Measurements from ENCODE around the gene STX4. TPM values are rescaled to one million over a fixed set of nuclear protein-coding genes. Genes with fewer than 3 reads are reported as not detected.

The STX4 gene
- polyA plus RNA-seq, 2 of the 4 experiments (the other 2 are of a cell fraction), result 39.7 to 73.9 TPM

DNA sequence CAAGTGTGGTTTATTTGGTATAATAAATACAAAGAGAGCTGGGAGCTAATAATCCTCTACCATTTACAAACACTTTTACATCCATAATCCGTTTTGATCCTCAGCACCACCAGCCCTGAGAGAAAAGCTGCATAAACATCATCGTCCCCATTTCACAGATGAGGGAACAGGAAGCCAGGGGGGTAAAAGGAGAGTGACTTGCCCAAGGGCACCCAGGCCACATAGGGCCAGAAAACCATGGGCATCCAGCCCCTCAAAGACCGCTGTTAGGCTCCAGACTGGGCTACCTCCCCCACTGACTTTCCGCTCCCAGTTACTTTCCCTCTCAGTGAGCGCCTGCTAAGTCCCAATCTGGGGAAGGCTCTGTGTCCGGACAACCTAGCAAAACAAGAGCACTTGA is 29.6 kb upstream of the STX4 start:
- peaks cover 18% of the 10 kb centered on the region for H3K4me1 ChIP-seq
- ChIA-PET CTCF (interaction anchor here (0.7 to 3.7 kb wide), 4 partner anchors 12 to 184 kb away, joined by 3 to 15 read pairs (median 4); partner anchors contain the start of gene HSD3B7), POLR2A (interaction anchor here (1.5 kb wide), 1 partner anchor 114 kb away, joined by 3 read pairs; no protein-coding TSS in a partner anchor)
- no peaks in the 10 kb centered on the region for H3K9me3 ChIP-seq
- no peak overlapping the region for H3K4me2 ChIP-seq
- 78% methylated on average over 6 of the region's 6 CpGs for WGBS (ENCODE audit: missing lambda C conversion rate)
- H3K27ac ChIP-seq, result 0 out of 6 replicates have a peak overlapping the region, but pooled peaks of 1 of the 2 experiments have one; percentile 15
- TF ChIP-seq ZNF302 (CRISPR knock-in tag; IDR thresholded peaks at IDR 0.05) (no peak), RARB (CRISPR knock-in tag; IDR thresholded peaks at IDR 0.05) (no peak), POLR2A (IDR thresholded peaks at IDR 0.05; ENCODE audit: low read length) (no peak), PBX3 (IDR thresholded peaks at IDR 0.05) (no peak), ZSCAN20 (CRISPR knock-in tag; IDR thresholded peaks at IDR 0.05) (no peak), HDAC2 (IDR thresholded peaks at IDR 0.05) (no peak), TFCP2L1 (CRISPR knock-in tag; IDR thresholded peaks at IDR 0.05) (no peak), MAFK (IDR thresholded peaks at IDR 0.05; ENCODE audit: partially characterized antibody) (no peak), NR3C1 (IDR thresholded peaks at IDR 0.05) (no peak), JUNB (IDR thresholded peaks at IDR 0.05) (no peak)
- FAIRE-seq (no peak), ATAC-seq (no peak), DNase-seq (ENCODE audit: low read depth in 1 of 2, low spot score in 1 of 2) (no peak)
- no peak overlapping the region for H3K4me3 ChIP-seq

DNA sequence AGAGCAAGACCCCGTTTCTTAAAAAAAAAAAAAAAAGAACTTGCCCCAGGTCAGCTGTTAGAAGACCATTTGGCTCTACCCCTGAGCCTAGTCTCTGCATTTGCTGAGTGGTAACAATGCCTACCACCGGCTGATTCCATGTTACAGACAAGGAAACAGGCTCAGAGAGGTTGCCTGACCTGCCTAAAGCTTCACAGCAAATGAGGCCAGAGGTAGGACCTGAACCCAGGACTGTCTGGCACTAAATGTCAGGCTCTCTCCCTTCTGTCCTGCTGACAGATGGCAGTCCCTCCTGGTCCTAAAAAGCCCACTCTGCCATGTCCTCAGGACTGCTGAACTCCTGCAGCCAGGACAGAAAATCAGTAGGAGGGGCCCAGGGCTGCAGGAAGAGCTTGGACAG is 28.7 kb upstream of the STX4 start:
- FAIRE-seq, result no peak
- CTCF ChIA-PET, result interaction anchor here (0.7 to 3.7 kb wide), 3 partner anchors 19 to 183 kb away, joined by 3 to 15 read pairs (median 4); partner anchors contain the start of gene HSD3B7
- DNase-seq (ENCODE audit: low read depth in 1 of 2, low spot score in 1 of 2), result no peak
- no peak overlapping the region for H3K4me2 ChIP-seq
- POLR2A ChIA-PET, result interaction anchor here (1.5 kb wide), 1 partner anchor 113 kb away, joined by 3 read pairs; no protein-coding TSS in a partner anchor
- ATAC-seq, result no peak
- peaks cover 9% of the 10 kb centered on the region; the same call in 2 of the 3 replicates for H3K4me1 ChIP-seq
- H3K4me3 ChIP-seq, result no peak overlapping the region
- WGBS (ENCODE audit: missing lambda C conversion rate), result 47% methylated on average over 2 of the region's 2 CpGs
- no peaks in the 10 kb centered on the region for H3K9me3 ChIP-seq
- TF ChIP-seq E2F6 (IDR thresholded peaks at IDR 0.05; ENCODE audit: borderline replicate concordance, low read depth) (no peak), KDM1A (IDR thresholded peaks at IDR 0.05; ENCODE audit: low read depth) (no peak; the same call in 1 of the 2 replicates), ZFP36 (IDR thresholded peaks at IDR 0.05; ENCODE audit: borderline replicate concordance, partially characterized antibody) (peak; percentile 32)
- no peak overlapping the region for H3K27ac ChIP-seq

DNA sequence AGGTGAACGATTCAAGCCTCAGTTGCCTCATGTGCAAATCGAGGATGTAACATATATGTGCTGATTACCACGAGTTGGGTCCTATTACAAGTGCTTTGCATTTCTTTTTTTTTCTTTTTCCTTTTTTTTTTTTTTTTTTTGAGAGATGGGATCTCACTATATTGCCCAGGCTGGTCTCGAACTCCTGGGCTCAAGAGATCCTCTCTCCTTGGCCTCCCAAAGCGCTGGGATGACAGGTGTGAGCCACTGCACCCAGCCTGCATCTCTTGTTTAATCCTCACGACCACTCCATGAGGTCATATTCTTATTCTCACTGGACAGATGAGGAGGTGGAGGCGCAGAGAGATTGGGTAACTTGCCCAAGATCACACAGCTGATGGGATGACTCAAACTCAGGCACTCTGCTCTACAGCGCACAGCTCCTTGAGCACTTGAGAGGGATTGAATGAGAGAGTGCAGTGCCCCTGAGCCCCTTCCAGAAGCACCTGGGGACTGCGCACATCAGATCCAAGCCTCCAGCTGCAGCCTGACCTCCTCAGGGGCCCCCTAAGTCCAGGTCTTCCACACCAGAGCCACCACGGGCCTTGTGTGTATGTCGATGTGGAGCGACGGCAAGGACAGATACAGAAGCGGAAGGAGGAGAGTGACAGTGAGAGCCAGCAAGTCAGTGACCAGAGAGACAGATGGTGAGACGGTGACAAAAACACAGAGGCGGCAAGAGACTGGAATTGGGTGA is 27.8 kb upstream of the STX4 start:
- FAIRE-seq, result no peak
- Histone ChIP-seq H3K4me3 (no peak overlapping the region), H3K4me2 (no peak overlapping the region), H3K9me3 (no peaks in the 10 kb centered on the region), H3K4me1 (peaks cover 5% of the 10 kb centered on the region; the same call in 1 of the 3 replicates), H3K27ac (no peak overlapping the region; a peak in 1 of 6 replicates)
- 71% methylated on average over 16 of the region's 16 CpGs for WGBS (ENCODE audit: missing lambda C conversion rate)
- CTCF ChIA-PET, result interaction anchor here (1.1 to 3.7 kb wide), 2 partner anchors 20 to 23 kb away, joined by 5 to 15 read pairs; partner anchors contain the start of gene HSD3B7
- POLR2A ChIA-PET, result interaction anchor here (0.6 kb wide), 1 partner anchor 51 kb away, joined by 3 read pairs; no protein-coding TSS in a partner anchor
- DNase-seq (ENCODE audit: low read depth in 1 of 2, low spot score in 1 of 2), result no peak
- ATAC-seq, result no peak
- TF ChIP-seq PHF8 (IDR thresholded peaks at IDR 0.05; ENCODE audit: borderline replicate concordance, low read depth) (no peak), ZFP36 (IDR thresholded peaks at IDR 0.05; ENCODE audit: borderline replicate concordance, partially characterized antibody) (peak; percentile 5)

DNA sequence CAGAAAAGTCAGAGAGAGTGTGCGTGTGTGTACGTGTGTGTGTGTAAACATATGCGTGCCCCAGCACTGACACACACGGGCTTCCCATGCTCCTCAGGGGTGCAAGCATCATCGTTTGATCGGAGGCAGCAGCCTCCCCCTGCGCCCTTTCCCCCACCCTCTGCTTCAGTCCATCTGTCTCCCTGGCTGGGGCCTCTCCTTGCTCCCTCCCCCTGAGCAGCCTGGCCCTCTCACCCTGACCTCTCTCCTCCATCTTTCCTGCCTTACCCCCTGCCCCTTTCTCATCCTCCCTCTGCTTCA is 27.3 kb upstream of the STX4 start:
- WGBS (ENCODE audit: missing lambda C conversion rate), result 78% methylated on average over 7 of the region's 7 CpGs
- Histone ChIP-seq H3K4me1 (peaks cover 5% of the 10 kb centered on the region; the same call in 1 of the 3 replicates), H3K4me2 (no peak overlapping the region), H3K4me3 (no peak overlapping the region), H3K27ac (peak overlapping the region in 1 of 2 experiments; percentile 18; a peak in 1 of 6 replicates), H3K9me3 (no peaks in the 10 kb centered on the region)
- DNase-seq (ENCODE audit: low read depth in 1 of 2, low spot score in 1 of 2), result no peak
- POLR2A ChIA-PET, result interaction anchor here (0.6 kb wide), 1 partner anchor 52 kb away, joined by 3 read pairs; no protein-coding TSS in a partner anchor
- CTCF ChIA-PET, result interaction anchor here (1.1 kb wide), 1 partner anchor 22 kb away, joined by 5 read pairs; no protein-coding TSS in a partner anchor
- peak in 1 of 2 experiments; percentile 32; a peak in 3 of 6 replicates for ATAC-seq
- no peak for FAIRE-seq
- TF ChIP-seq SMC3 (IDR thresholded peaks at IDR 0.05), result no peak
- TF ChIP-seq HOXB5 (CRISPR knock-in tag; IDR thresholded peaks at IDR 0.05), result no peak
- TF ChIP-seq CHD2 (IDR thresholded peaks at IDR 0.05; ENCODE audit: low read length, partially characterized antibody), result no peak
- TF ChIP-seq POLR2AphosphoS2 (conservative IDR thresholded peaks at IDR 0.05; ENCODE audit: low read length), result no peak
- no peak for TF ChIP-seq CBX2 (IDR thresholded peaks at IDR 0.05; ENCODE audit: borderline replicate concordance, low read depth)
- TF ChIP-seq KDM5A (IDR thresholded peaks at IDR 0.05), result no peak
- TF ChIP-seq MAFK (IDR thresholded peaks at IDR 0.05; ENCODE audit: partially characterized antibody), result no peak
- TF ChIP-seq RAD21 (conservative IDR thresholded peaks at IDR 0.05 in 1 of 2, IDR thresholded peaks at IDR 0.05 in 1 of 2), result no peak
- TF ChIP-seq, protein P1, sequence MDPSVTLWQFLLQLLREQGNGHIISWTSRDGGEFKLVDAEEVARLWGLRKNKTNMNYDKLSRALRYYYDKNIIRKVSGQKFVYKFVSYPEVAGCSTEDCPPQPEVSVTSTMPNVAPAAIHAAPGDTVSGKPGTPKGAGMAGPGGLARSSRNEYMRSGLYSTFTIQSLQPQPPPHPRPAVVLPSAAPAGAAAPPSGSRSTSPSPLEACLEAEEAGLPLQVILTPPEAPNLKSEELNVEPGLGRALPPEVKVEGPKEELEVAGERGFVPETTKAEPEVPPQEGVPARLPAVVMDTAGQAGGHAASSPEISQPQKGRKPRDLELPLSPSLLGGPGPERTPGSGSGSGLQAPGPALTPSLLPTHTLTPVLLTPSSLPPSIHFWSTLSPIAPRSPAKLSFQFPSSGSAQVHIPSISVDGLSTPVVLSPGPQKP (IDR thresholded peaks at IDR 0.05; ENCODE audit: low read depth, low read length), result no peak
- TF ChIP-seq ATOH8 (CRISPR knock-in tag; IDR thresholded peaks at IDR 0.05; ENCODE audit: low read depth), result no peak
- no peak for TF ChIP-seq FOXS1 (CRISPR knock-in tag; IDR thresholded peaks at IDR 0.05)
- no peak for TF ChIP-seq SREBF2 (IDR thresholded peaks at IDR 0.05)
- no peak for TF ChIP-seq MYC (IDR thresholded peaks at IDR 0.05; ENCODE audit: borderline replicate concordance, low read length)
- TF ChIP-seq ZC3H11A (IDR thresholded peaks at IDR 0.05), result no peak
- TF ChIP-seq ZNF302 (CRISPR knock-in tag; IDR thresholded peaks at IDR 0.05), result no peak
- TF ChIP-seq CEBPB (IDR thresholded peaks at IDR 0.05), result no peak

Data from A549 (cell line).